HG02610 (cell line): Measurements from ENCODE around the gene PSMD4.

Experiments used
- ATAC-seq: cut with Tn5 transposase; IDR thresholded peaks from one replicate; pipeline ENCODE4 v1.9.1; 2021; ENCODE audit warnings: mild to moderate bottlenecking, moderate library complexity; ENCODE audit not compliant: unreplicated experiment

PSMD4 gene

DNA sequence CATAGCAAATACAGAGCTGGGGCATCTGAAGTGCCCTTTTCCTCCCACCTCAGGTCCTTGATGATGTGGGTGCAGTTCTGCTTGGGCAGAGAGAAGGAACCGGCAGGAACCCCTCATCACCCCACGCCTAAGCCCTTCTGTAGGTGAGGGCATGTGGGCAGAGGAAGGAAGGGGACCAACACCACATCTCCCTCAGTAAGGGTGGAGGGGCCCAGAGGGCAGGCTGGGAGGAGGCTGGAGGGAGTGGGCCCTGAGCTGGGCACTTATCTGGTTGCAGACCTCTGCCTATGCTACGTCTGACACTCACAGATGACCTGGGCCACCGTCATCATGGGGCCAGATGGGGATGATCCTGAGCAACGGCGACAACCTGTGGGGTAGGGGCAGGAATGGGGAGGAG, 38.6 kb downstream of the PSMD4 start:
- no peak for ATAC-seq

DNA sequence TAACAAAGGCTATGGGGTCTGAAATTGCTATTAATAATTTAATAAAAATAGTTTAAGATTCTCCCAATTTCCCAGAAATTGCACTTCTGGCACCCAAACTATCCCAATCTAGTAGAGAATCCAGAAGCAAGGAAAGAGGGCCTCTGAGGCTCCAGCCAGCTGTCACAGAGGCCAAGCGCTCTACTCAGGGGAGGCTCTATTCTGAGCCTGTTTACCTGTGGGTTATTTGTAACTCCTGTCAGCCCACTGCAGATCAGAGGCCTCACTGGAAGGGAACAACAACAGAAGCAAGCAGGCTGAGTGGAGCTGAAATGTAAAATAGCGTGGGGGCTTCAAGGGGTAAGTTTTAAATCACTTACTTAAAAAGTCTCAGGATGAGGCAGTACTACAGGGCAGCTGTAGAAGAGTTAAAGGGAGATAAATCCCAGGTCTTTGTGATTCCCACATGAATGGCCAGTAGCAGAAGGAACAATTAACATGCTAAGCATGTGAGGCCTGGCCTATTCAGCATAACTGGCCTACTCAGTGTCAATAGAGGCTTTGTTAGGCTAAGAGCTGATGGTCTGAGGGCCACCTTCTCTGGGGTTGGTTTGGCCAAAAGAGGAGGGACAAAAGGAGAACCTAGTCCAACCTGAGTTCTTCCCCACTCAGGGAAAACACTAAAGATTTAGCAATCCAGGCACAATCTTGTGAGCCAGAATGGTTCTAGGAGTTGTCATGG, 40.4 kb downstream of the PSMD4 start:
- ATAC-seq, result no peak

DNA sequence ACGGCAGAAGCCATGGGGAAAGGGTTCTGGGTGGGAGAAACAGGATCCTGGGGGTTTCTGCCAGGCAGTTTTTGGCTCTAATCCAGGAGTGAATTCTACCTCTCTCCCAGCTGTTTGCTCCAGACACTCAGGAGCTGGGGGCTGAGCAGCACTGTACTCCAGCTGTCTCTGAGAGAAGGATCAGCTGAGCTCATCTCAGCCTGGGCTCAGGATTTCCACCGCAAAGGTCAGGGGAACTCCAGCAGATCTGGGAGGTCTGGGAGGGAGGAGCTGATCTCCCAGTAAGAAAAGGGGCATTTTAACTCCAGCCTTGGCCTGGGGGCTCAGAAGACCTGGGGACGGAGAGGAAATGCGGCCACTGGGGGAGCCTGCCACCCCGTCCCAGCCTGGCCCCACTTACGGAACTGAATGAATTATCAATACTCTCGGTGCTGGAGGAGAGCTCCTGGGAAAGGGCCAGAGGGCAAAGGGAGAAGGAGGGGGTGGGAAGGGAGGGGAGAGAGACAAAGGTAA, 55.3 kb downstream of the PSMD4 start:
- ATAC-seq, result no peak

DNA sequence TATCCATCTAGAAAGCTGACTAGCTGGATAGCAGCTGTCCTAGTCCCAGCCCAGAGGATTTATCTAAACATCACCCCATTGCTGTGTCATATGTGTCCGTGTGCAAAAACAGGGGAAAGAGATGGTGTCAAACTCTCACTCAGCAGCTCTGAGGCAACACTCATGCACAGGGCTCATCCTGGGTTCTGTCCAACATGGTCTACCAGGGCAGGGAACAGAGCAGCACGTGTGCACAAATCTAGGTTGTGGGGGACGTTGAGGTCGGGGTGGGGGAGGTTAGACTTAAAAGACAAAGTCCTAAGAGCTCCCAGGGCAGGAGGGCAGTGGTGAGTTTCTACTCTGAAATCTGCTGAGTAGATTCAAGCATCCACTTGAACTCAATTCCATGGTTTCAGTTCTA, 56.5 kb downstream of the PSMD4 start:
- no peak for ATAC-seq

DNA sequence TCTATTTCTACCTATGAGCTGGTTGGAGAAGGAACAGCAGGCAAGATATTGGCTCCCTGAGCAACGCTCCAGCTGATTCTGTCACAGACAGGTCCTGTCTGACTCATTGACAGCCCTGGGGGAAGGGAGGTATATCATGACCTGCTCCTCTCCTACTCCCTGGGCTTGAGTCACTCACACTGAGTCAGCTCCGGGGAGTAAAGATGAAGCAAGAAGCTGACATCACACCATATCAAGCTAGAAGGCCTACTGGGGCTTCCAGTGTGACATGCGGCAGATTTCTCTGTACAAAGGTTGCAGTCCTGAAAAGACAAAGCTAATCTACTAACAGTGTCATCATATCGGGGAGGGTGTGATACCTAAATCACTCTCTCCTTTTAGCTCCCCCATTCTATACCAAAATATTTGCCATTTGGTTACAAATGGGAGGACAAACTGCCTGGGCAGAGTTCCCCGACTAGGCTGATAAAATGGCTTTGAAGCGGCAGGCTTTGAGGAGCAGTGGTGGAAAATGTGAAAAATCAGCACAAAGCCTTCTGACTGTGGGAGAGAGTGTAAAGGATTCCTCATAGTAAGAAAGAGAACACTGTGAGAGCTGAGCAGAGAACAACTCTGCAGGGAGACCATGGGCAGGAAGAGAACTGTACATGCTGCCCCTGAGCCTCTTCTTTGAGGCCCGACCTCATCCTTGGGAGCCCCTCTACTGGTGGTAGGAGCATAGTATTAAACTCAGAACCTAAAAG, 57.2 kb downstream of the PSMD4 start:
- no peak for ATAC-seq

DNA sequence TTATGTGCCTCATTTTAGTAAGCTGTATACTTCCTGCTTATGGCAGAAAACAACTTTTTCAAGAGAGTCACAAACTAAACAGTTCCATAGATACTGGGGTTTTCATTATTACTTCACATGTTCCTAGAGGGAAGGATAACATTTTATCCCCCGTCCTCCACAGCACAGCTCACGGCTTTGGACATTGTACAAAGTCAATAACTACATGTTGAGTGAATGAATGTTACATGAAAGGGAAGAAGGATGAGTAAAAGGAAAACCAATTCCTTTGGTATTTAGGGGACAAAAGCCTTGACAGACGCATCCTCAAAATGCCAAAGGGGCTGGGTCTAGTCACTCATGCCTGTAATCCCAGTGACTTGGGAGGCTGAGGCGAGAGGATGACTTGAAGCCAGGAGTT, 57.9 kb downstream of the PSMD4 start:
- no peak for ATAC-seq

DNA sequence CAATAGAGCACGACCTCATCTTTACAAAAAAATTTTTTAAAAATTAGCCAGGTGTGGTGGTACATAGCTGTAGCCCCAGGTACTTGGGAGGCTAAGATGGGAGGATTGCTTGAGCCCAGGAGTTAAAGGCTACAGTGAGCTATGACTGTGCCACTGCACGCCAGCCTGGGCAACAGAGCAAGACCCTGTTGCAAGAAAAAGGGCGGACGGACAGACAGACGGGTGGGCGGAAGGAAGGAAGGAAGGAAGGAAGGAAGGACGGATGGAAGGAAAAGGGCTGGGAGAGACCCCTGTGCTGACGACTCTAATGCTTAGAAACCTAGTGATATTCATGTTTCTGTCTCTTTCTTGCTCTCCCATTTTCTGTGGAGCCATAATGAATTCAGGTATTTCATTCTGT, 58.3 kb downstream of the PSMD4 start:
- ATAC-seq, result no peak

DNA sequence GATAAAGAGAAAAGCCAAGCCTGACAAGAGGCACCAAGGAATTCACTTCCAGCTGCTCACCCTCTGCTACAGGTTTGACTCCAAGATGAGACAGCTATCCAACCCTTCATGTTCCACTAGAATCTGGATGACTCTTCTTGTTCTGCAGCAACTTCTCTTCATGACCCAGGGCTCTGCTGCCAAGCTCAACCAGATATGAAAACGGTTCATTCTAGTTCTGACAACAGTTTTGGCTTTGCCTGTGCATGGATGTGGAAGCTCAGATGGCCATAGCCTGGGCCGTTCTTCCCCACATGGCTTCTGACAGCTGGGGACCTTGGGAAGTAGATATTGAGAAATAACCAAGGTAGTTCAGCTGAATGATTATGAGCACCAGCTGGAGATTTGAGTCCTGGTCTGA, 59.0 kb downstream of the PSMD4 start:
- ATAC-seq, result no peak

DNA sequence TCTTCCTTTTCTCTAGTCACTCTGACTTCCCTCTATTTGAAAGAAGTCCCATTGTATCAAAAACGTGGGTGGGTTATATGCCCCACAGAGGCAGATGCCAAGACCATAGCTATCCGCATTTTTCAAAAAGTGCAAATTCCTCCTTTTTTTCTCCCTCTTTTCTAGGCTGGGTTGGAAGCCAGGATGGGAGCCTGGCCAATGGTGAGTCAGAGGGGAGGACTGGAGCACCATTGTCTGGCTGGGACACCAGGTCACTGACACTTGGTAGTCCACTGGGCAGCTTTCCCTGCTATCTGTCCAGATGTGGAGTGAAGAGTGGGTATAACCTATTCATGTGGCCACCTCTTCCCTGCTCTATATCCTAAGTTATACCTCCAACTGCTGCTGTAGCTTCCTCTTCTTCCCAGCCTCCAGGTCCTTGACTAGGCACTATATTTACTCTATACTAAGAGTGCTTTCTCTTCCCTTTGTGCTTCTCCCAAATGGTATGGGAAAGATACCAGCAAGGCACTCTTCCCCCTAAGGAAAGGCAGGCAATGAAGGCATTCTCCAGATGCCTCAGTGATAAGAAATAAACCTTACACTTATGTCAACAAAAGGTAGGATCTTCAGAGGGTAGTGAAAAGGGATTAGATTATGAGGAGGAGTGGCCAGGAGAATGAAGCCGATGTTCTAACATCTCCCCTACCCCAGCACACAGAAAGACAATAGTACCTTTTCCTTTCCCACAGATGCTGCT, 59.8 kb downstream of the PSMD4 start:
- ATAC-seq, result no peak

DNA sequence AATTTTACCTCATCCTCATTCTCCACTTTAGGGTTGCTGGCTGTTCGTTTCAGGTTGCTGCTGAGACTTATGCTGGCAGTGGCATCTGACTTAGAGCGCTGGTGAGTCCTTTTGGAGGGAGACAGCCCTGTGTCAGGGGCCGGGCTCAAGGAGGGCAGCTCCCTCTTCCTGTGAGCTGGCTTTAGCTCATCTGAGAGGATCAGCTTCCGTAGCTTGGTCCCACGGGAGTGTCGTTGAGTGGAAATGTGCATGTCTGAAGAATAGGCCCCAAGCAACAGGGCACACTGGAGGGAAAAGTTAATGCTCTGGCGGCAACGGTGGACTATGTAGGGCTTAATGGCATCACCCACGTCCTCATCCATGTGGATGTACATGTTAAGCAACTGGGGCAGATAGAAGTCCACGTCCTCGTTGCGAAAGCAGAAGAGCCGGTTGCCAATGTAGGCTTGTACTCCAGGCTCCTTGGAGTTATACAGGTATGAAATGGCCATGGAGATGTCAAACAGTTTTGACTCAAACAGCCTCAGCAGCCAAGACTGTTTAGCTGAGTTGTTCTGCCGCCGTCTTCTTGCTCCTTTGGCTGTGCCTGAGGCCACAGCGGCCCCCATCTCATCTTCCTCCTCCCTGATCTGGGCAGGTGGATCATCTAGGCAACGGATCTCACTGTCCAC, 61.2 kb downstream of the PSMD4 start:
- no peak for ATAC-seq
